PC-3 (cell line): ENCODE results near the gene SLAMF6.

Source experiments
- CTCF ChIP-seq: fragments of 300-600 bp; sonication (generic); conservative IDR thresholded peaks from 2 replicates; pipeline ENCODE4 v1.5.1; 2017; ENCODE audit warnings: antibody characterized with exemption, low read depth, mild to moderate bottlenecking, low read length
- EZH2 ChIP-seq: fragments of 300-600 bp; sonication (generic); IDR thresholded peaks from one replicate; pipeline ENCODE4 v1.6.1; 2017; ENCODE audit warnings: antibody characterized with exemption, mild to moderate bottlenecking, low read length; ENCODE audit not compliant: unreplicated experiment

GRCh38 chr1:160569806-160570205 is 46.8 kb upstream of the SLAMF6 start:
- TF ChIP-seq EZH2 (no peak), CTCF (no peak)
